SU-DHL-6 (cell line): ENCODE data around the gene PUDP.

ENCODE experiments used
- H2AFZ ChIP-seq: fragments of 200-600 bp; sonication (generic); 2 replicates; pipeline ENCODE4 v1.6.1; 2014; ENCODE audit warnings: low read depth, mild to moderate bottlenecking, moderate library complexity, mixed read lengths, antibody characterized with exemption, low read length; ENCODE audit not compliant: severe bottlenecking
- H3F3A ChIP-seq: fragments of 200-600 bp; shearing (Covaris generic); 2 replicates; pipeline ENCODE4 v1.6.0; 2016; ENCODE audit warnings: antibody characterized with exemption, mild to moderate bottlenecking; ENCODE audit not compliant: insufficient read depth
- H3K27ac ChIP-seq: fragments of 200-600 bp; sonication (generic); 2 replicates; pipeline ENCODE4 v1.5.1; 2016; ENCODE audit warnings: low read depth, mild to moderate bottlenecking, low read length, moderate library complexity, mixed read lengths
- H3K27me3 ChIP-seq: fragments of 200-600 bp; sonication (generic), shearing (Covaris generic); 2 replicates; pipeline ENCODE4 v1.6.0; 2014; ENCODE audit warnings: mild to moderate bottlenecking, low read length
- H3K36me3 ChIP-seq: fragments of 200-600 bp; sonication (generic); 2 replicates; pipeline ENCODE4 v1.6.1; 2014; ENCODE audit warnings: mild to moderate bottlenecking, low read length, mixed read lengths
- H3K4me2 ChIP-seq: fragments of 300-600, 200-600 bp; shearing (Covaris generic), sonication (generic); 2 replicates; pipeline ENCODE4 v1.6.0; 2014; ENCODE audit warnings: low read length, low read depth, mild to moderate bottlenecking; ENCODE audit not compliant: poor library complexity, severe bottlenecking
- H3K4me3 ChIP-seq: fragments of 200-600 bp; sonication (generic); 2 replicates; pipeline ENCODE4 v1.5.1; 2014; ENCODE audit warnings: antibody characterized with exemption, low read length, mild to moderate bottlenecking, mixed read lengths; ENCODE audit not compliant: insufficient read depth, poor library complexity, severe bottlenecking
- H3K79me2 ChIP-seq: fragments of 200-600 bp; sonication (generic); 2 replicates; pipeline ENCODE4 v1.6.1; 2014; ENCODE audit warnings: mild to moderate bottlenecking, low read length, moderate library complexity; ENCODE audit not compliant: insufficient read depth
- H3K9ac ChIP-seq: fragments of 200-600 bp; sonication (generic); 2 replicates; pipeline ENCODE4 v1.7.0; 2014; ENCODE audit warnings: mild to moderate bottlenecking, low read length
- H3K9me2 ChIP-seq: fragments of 200-600 bp; sonication (generic); replicated peaks from 2 replicates; pipeline ENCODE4 v1.6.1; 2014; ENCODE audit warnings: low read length; ENCODE audit not compliant: insufficient read depth
- H3K9me3 ChIP-seq: fragments of 200-600 bp; sonication (generic); 2 replicates; pipeline ENCODE4 v1.6.1; 2014; ENCODE audit warnings: low read length, mixed read lengths; ENCODE audit not compliant: insufficient read depth
- H4K20me1 ChIP-seq: fragments of 200-600 bp; sonication (generic); 2 replicates; pipeline ENCODE4 v1.6.1; 2014; ENCODE audit warnings: low read depth, mild to moderate bottlenecking, antibody characterized with exemption, low read length, moderate library complexity, mixed read lengths
- CTCF ChIP-seq: fragments of 200-600 bp; sonication (generic); IDR thresholded peaks from one replicate; pipeline ENCODE4 v1.5.1; 2017; ENCODE audit warnings: antibody characterized with exemption, mild to moderate bottlenecking, low read length, moderate library complexity; ENCODE audit not compliant: insufficient read depth, poor library complexity, severe bottlenecking
- EZH2phosphoT487 ChIP-seq: fragments of 200-600 bp; sonication (generic), shearing (Covaris generic); conservative IDR thresholded peaks from 2 replicates; pipeline ENCODE4 v1.6.1; 2018; ENCODE audit warnings: mild to moderate bottlenecking, antibody characterized with exemption, low read length, moderate library complexity, mixed read lengths

The PUDP gene

GRCh38 chrX:7085879-7086278, 62.1 kb downstream of the PUDP start:
- Histone ChIP-seq H3K27ac (peak overlapping the region; percentile 96), H3K9me2 (no peaks in the 10 kb centered on the region), H3K79me2 (peaks cover 33% of the 10 kb centered on the region), H3K36me3 (no peaks in the 10 kb centered on the region), H3K4me2 (peak overlapping the region; percentile 15), H3F3A (peaks cover 51% of the 10 kb centered on the region), H3K4me3 (no peak overlapping the region), H3K9me3 (no peaks in the 10 kb centered on the region), H4K20me1 (no peaks in the 10 kb centered on the region), H3K27me3 (no peaks in the 10 kb centered on the region), H3K9ac (no peak overlapping the region), H2AFZ (no peak overlapping the region)
- TF ChIP-seq EZH2phosphoT487 (no peak), CTCF (no peak)

GRCh38 chrX:7084841-7085240, 63.1 kb downstream of the PUDP start:
- Histone ChIP-seq H3K4me2 (peak overlapping the region; percentile 48), H3K4me3 (no peak overlapping the region), H3K27ac (peak overlapping the region; percentile 96), H3K9ac (no peak overlapping the region), H4K20me1 (no peaks in the 10 kb centered on the region), H3K79me2 (peaks cover 33% of the 10 kb centered on the region), H3K36me3 (no peaks in the 10 kb centered on the region), H3K9me3 (no peaks in the 10 kb centered on the region), H3K9me2 (no peaks in the 10 kb centered on the region), H2AFZ (no peak overlapping the region), H3K27me3 (no peaks in the 10 kb centered on the region), H3F3A (peaks cover 41% of the 10 kb centered on the region)
- no peak for TF ChIP-seq CTCF
- TF ChIP-seq EZH2phosphoT487, result no peak

GRCh38 chrX:7083468-7084396, 64.2 kb downstream of the PUDP start:
- peaks cover 35% of the 10 kb centered on the region for H3F3A ChIP-seq
- H3K27ac ChIP-seq, result peak overlapping the region; percentile 96
- peak overlapping the region; percentile 53 for H3K4me2 ChIP-seq
- no peak overlapping the region for H2AFZ ChIP-seq
- H3K27me3 ChIP-seq, result no peaks in the 10 kb centered on the region
- TF ChIP-seq EZH2phosphoT487, result no peak
- TF ChIP-seq CTCF, result no peak
- no peaks in the 10 kb centered on the region for H3K36me3 ChIP-seq
- H3K9me2 ChIP-seq, result no peaks in the 10 kb centered on the region
- peaks cover 39% of the 10 kb centered on the region for H3K79me2 ChIP-seq
- peak overlapping the region; percentile 44 for H3K9ac ChIP-seq
- H4K20me1 ChIP-seq, result no peaks in the 10 kb centered on the region
- no peak overlapping the region for H3K4me3 ChIP-seq
- H3K9me3 ChIP-seq, result no peaks in the 10 kb centered on the region
